Omental fat pad (tissue), 4 donors: Measurements from ENCODE around the gene MTHFSD. TPM values are rescaled to one million over a fixed set of nuclear protein-coding genes. Genes with fewer than 3 reads are reported as not detected.

Experiments used
- ATAC-seq: fragments of 150-250 bp; one replicate; pipeline ENCODE4 v1.9.1; 2016; ENCODE audit warnings: mild to moderate bottlenecking, moderate library complexity; ENCODE audit not compliant: low FRiP score
- DNase-seq: peaks from one replicate; pipeline ENCODE4 v3.0.0-alpha.2; 2019; ENCODE audit warnings: low spot score
- total RNA-seq, 4 donors: library from RNA; depleted of rRNA; stranded (reverse); fragments of >200 nt; gene quantifications; one replicate each; pipeline ENCODE4 v1.1.0, GENCODE V29; 2016
- TF ChIP-seq, protein P1 (sequence below), 3 donors: fragments of 450-650 bp; IDR thresholded peaks; one replicate each; pipeline ENCODE4 v1.5.1; 2016 to 2017; ENCODE audit warnings: antibody characterized with exemption in 3 of 3, mild to moderate bottlenecking in 3 of 3, moderate library complexity in 2 of 3

MTHFSD gene
- total RNA-seq, 4 donors from 2014 or later: 6.4 to 20.2 (median 9.1) TPM

DNA sequence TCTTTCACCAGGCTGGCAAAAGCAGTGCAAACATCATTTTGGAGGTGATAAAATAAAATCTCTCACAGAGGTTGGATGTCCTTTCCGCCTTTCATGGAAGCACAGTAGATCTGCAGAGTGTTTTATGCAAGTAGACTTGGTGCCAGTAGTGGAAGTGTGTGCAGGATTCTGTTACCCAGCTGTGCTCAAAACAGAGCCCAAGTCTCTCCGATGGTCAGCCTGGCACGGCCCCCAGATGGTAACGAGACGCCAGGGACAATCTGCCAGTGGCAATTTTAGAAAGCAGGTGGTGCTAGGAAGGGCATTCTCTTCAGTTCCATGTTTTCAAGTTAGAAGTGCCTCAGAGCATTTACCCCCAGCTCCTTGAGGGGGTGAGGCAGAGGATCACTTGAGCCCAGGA lies 1.5 kb upstream of the MTHFSD start:
- ATAC-seq (no peak), DNase-seq (no peak)
- TF ChIP-seq, protein P1, sequence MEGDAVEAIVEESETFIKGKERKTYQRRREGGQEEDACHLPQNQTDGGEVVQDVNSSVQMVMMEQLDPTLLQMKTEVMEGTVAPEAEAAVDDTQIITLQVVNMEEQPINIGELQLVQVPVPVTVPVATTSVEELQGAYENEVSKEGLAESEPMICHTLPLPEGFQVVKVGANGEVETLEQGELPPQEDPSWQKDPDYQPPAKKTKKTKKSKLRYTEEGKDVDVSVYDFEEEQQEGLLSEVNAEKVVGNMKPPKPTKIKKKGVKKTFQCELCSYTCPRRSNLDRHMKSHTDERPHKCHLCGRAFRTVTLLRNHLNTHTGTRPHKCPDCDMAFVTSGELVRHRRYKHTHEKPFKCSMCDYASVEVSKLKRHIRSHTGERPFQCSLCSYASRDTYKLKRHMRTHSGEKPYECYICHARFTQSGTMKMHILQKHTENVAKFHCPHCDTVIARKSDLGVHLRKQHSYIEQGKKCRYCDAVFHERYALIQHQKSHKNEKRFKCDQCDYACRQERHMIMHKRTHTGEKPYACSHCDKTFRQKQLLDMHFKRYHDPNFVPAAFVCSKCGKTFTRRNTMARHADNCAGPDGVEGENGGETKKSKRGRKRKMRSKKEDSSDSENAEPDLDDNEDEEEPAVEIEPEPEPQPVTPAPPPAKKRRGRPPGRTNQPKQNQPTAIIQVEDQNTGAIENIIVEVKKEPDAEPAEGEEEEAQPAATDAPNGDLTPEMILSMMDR (IDR thresholded peaks at IDR 0.05): no peak

DNA sequence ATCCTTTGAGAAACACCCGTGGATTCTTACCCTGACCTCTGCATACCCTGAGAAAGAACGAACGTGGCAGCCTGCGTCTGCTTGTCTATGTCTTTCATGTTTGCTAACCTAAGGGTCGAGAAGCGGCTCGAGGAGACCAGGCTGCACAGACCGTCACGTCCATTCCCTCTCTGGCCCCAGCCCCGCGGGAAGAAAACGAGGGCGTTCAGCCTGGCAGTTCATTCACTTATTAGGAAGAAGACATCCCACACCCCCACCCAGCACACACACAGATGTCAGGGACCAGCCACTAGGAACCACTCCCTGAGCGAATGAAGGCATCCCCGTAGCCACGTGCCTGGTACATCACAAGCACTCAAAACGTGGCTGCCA lies 655 bp upstream of the MTHFSD start:
- ATAC-seq: no peak
- TF ChIP-seq, protein P1 (IDR thresholded peaks at IDR 0.05): no peak
- DNase-seq: no peak

DNA sequence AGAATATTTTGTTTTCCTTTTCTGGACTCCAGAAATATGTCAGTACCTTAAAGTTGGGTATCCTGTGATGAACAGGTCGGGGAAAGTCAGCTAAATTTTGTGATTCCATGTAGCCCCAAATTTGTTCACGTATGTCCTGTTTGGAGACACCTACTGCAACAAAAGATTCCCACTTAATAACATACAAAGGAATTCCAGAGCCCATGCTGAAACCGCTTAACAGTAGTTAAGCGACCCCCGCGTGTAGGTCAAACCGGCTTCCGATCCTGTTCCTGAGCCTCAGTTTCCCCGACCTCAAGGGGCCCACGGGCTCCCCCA lies 477 bp downstream of the MTHFSD start:
- no peak for ATAC-seq
- no peak for DNase-seq
- TF ChIP-seq, protein P1 (IDR thresholded peaks at IDR 0.05): no peak

DNA sequence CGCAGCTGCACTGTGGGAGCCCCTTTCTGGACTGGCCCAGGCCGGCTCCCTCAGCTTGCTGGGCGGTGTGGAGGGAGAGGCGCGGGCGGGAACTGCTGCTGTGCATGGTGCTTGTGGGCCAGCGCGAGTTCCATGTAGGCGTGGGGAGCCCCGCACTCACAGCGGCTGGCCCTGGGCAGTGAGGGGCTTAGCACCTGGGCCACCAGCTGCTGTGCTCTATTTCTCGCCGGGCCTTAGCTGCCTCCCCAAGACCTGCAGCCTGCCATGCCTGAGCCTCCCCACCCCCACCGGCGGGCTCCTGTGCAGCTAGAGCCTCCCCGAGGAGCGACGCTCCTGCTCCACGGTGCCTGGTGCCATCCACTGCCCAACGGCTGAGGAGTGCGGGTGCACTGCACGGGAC lies 1.7 kb downstream of the MTHFSD start:
- DNase-seq (no peak), ATAC-seq (no peak)
- TF ChIP-seq, protein P1 (IDR thresholded peaks at IDR 0.05): no peak

DNA sequence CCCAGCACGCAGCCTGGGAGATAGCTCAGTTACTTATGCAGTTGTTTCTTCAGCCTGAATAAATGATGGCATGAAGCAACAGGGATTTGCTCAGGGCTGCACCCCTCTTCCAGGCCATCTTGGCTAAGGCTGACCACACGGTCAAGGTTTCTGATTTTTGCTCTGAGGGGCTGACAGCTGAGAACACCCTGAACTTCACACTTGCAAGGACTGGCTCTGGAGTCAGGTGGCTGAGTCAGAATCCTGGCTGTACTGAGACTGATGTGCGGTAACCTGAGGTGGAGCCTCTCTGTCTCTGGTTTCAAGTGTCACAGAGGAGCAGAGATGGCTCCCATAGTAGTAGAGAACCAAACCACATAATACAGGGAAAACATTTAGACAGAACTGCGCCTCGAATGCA lies 4.8 kb downstream of the MTHFSD start:
- ATAC-seq: no peak

DNA sequence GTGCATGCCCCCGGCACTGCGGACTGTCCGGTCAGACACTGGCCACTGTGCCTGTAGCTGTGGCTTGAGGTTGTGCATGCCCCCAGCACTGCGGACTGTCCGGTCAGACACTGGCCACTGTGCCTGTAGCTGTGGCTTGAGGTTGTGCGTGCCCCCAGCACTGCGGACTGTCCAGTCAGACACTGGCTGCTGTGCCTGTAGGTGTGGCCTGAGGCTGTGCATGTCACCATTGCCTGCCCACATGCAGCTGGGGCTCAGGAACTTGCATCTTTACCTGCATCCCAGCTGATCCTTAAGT lies 5.2 kb downstream of the MTHFSD start:
- TF ChIP-seq, protein P1 (IDR thresholded peaks at IDR 0.05): no peak
- DNase-seq: no peak
- no peak for ATAC-seq

More for the DNA sequence above, 4.8 kb downstream of the MTHFSD start:
- no peak for DNase-seq
- TF ChIP-seq, protein P1 (IDR thresholded peaks at IDR 0.05): no peak

DNA sequence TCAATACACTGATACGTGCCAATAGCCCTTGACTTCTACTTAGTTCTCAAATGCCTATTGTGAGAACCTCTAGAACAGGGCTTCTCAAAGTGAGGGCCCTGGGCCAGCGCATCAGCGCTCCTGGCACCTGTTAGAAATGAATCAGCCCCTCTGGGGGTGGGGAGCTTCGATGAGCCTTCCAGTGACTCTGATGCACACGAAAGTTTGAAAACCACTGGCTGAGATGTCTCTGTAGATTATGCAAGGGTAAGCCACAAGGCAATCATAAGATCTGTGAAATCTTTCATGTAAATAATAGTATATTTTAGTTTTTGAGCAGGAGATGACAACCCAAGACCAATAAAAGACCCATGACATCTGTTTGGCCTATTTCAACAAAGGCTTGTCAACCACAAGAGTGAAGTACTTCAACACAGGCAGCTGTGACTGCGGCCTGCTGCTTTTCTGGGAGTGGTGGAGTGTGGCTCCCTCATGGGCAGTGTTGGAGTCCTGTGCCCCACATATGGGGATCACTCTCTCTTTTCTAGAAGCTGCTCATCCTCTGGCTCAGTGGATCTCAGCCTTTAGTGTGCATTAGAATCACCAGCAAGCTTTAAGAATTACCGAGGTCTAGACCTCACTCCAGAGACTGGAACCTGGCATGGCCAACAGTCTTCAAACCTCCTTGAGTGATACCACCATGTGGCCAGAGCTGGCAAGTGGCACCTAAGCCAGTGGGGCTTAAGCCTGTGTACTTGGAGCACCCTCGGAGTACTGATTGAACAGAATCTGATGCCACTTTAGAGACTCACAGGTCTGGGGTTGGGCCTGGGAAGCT lies 5.8 kb downstream of the MTHFSD start:
- DNase-seq (no peak), ATAC-seq (no peak)
- TF ChIP-seq, protein P1 (IDR thresholded peaks at IDR 0.05): no peak
